H1 (cell line): ENCODE data around the gene MYOC. TPM values are rescaled to one million over a fixed set of nuclear protein-coding genes. Genes with fewer than 3 reads are reported as not detected.

ENCODE experiments used
- EGR1 ChIP-seq: IDR thresholded peaks from 2 replicates; pipeline ENCODE4 v1.6.1; 2011; ENCODE audit warnings: low read depth, low read length, borderline replicate concordance
- HDAC6 ChIP-seq: IDR thresholded peaks from one replicate; pipeline ENCODE4 v1.7.1; 2012; ENCODE audit warnings: low read depth, mild to moderate bottlenecking, inconsistent platforms, low read length, moderate library complexity
- KDM1A ChIP-seq: fragments of 200-600, 300-600 bp; sonication (generic); IDR thresholded peaks from 2 replicates; pipeline ENCODE4 v1.7.1; 2016; ENCODE audit warnings: mild to moderate bottlenecking, low read length, borderline replicate concordance
- SIX5 ChIP-seq: IDR thresholded peaks from 2 replicates; pipeline ENCODE4 v1.6.1; 2011; ENCODE audit warnings: mild to moderate bottlenecking, low read depth, low read length
- SP4 ChIP-seq: IDR thresholded peaks from 2 replicates; pipeline ENCODE4 v1.6.1; 2012; ENCODE audit warnings: low read length, inconsistent platforms
- polyA plus RNA-seq, 7 experiments: library from polyadenylated mRNA; depleted of rRNA in 3 of 7; stranded (reverse) in 5 of 7; unstranded in 2 of 7; fragments of >200 nt in 5 of 7; fragments of 200-250 nt in 2 of 7; gene quantifications; 1 replicate in 5 of 7; 2 replicates in 1 of 7; 4 replicates in 1 of 7; pipeline versions ENCODE4 v1.2.1 to v1.2.3, GENCODE V29; 2011 to 2013; ENCODE audit warnings: missing spikeins in 2 of 7, mixed read lengths in 2 of 7
- total RNA-seq: library from RNA; stranded (reverse); fragmentation: NEBNext Ultra II Directional; extraction: Animal tissue kit (Norgen Biotek cat#: 25700); gene quantifications from 2 replicates; pipeline ENCODE4 v1.2.1, GENCODE V29; 2021

The MYOC gene
- total and polyA plus RNA-seq, 2 of the 8 experiments (the other 6 are each of a cell fraction or from before 2014, with no cell fraction given): not detected

DNA sequence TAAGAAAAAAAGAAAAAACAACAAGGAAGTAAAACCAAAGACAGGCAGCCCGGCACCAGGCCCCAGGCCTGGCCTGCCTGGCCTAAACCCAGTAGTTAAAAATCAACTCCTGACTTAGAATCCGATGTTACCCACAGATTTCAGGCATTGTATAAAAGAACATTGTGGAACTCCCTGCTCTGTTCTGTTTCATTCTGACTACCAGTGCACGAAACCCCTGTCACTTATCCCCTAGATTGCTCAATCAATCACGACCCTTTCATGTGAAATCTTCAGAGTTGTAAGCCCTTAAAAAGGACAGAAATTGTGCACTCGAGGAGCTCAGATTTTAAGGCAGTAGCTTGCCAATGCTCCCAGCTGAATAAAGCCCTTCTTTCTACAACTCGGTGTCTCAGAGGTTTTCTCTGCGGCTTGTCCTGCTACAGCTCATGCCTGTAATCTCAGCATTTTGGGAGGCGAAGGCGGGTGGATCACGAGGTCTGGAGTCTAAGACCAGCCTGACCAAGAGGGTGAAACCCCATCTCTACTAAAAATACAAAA, 46.0 kb downstream of the MYOC start (continued):
- no peak for TF ChIP-seq HDAC6
- TF ChIP-seq SIX5: no peak
- TF ChIP-seq SP4: no peak
- TF ChIP-seq EGR1: no peak
- TF ChIP-seq KDM1A: no peak
